HUES48 (cell line): ENCODE data around the gene RNF168.
"Not testable (repeated sequence)": the region's sequence is repeated elsewhere in the genome, so short reads cannot be mapped to it uniquely, and the experiment has no call there.

Experiments used
- H3K27ac ChIP-seq: one replicate; pipeline ENCODE4 v1.7.0; 2013; ENCODE audit warnings: low read depth, low read length, inconsistent platforms
- H3K27me3 ChIP-seq: 2 replicates; pipeline ENCODE4 v1.6.1; 2013; ENCODE audit warnings: mild to moderate bottlenecking, low read length; ENCODE audit not compliant: control insufficient read depth, insufficient read depth
- H3K36me3 ChIP-seq: 2 replicates; pipeline ENCODE4 v1.6.1; 2013; ENCODE audit warnings: low read length; ENCODE audit not compliant: control insufficient read depth, insufficient read depth
- H3K4me1 ChIP-seq: 2 replicates; pipeline ENCODE4 v1.6.1; 2013; ENCODE audit warnings: mild to moderate bottlenecking, low read length; ENCODE audit not compliant: control insufficient read depth, insufficient read depth
- H3K4me3 ChIP-seq: 2 replicates; pipeline ENCODE4 v1.5.1; 2013; ENCODE audit warnings: mild to moderate bottlenecking, low read depth, low read length
- H3K9ac ChIP-seq: 2 replicates; pipeline ENCODE4 v1.6.1; 2013; ENCODE audit warnings: mild to moderate bottlenecking, low read depth, low read length, moderate library complexity
- H3K9me3 ChIP-seq: 2 replicates; pipeline ENCODE4 v1.6.1; 2013; ENCODE audit warnings: low read length; ENCODE audit not compliant: control insufficient read depth, insufficient read depth

Gene RNF168, protein sequence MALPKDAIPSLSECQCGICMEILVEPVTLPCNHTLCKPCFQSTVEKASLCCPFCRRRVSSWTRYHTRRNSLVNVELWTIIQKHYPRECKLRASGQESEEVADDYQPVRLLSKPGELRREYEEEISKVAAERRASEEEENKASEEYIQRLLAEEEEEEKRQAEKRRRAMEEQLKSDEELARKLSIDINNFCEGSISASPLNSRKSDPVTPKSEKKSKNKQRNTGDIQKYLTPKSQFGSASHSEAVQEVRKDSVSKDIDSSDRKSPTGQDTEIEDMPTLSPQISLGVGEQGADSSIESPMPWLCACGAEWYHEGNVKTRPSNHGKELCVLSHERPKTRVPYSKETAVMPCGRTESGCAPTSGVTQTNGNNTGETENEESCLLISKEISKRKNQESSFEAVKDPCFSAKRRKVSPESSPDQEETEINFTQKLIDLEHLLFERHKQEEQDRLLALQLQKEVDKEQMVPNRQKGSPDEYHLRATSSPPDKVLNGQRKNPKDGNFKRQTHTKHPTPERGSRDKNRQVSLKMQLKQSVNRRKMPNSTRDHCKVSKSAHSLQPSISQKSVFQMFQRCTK

GRCh38 chr3:196503196-196504076, at the start of gene RNF168:
Gene RNF168, minus strand, starts transcription at chr3:196503768. Its CDS starts 595 bp downstream, at chr3:196503173.
- H3K9ac ChIP-seq: peak within 1 kb of the TSS; percentile 79
- 0 out of 2 replicates have a peak, but pooled peaks cover 5% of the 10 kb centered on the region for H3K4me1 ChIP-seq
- H3K4me3 ChIP-seq: peak within 1 kb of the TSS; percentile 97
- peak within 1 kb of the TSS; percentile 99 for H3K27ac ChIP-seq
- H3K36me3 ChIP-seq: no peaks in the 10 kb centered on the region
- no peaks in the 10 kb centered on the region for H3K9me3 ChIP-seq
- H3K27me3 ChIP-seq: no peaks in the 10 kb centered on the region

GRCh38 chr3:196552253-196552652, 48.7 kb upstream of the RNF168 start:
- H3K27me3 ChIP-seq: no peaks in the 10 kb centered on the region
- peaks cover 8% of the 10 kb centered on the region for H3K36me3 ChIP-seq
- H3K4me1 ChIP-seq: no peaks in the 10 kb centered on the region
- no peak overlapping the region for H3K4me3 ChIP-seq
- no peak overlapping the region for H3K9ac ChIP-seq
- peaks cover 13% of the 10 kb centered on the region; the same call in 1 of the 2 replicates for H3K9me3 ChIP-seq
- no peak overlapping the region for H3K27ac ChIP-seq

DNA sequence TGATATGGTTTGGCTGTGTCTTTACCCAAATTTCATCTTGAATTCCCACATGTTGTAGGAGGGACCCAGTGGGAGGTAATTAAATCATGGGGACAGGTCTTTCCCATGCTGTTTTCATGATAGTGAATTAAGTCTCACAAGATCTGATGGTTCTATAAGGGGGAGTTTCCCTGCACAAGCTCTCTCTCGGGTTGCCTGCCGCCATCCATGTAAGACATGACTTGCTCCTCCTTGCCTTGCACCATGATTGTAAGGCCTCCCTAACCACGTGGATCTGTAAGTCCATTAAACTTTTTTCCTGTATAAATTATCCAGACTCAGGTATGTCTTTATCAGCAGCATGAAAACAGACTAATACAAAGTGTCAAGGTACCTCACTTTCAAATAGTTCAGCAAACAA, 46.6 kb upstream of the RNF168 start:
- peaks cover 13% of the 10 kb centered on the region; the same call in 1 of the 2 replicates for H3K9me3 ChIP-seq
- H3K36me3 ChIP-seq, H3K9ac ChIP-seq, H3K4me3 ChIP-seq, H3K4me1 ChIP-seq, H3K27ac ChIP-seq, H3K27me3 ChIP-seq: not testable (repeated sequence)

DNA sequence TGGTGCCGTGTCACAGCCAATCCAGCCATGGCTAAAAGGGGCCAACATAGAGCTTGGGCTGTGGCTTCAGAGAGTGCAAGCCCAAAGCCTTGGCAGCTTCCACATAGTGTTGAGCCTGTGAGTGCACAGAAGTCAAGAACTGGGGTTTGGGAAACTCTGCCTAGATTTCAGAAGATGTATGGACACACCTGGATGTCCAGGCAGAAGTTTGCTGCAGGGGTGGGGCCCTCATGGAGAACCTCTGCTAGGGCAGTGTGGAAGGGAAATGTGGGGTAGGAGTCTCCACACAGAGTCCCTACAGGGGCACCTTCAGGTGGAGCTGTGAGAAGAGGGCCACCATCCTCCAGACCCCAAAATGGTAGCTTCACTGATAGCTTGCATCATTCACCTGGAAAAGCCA, 45.7 kb upstream of the RNF168 start:
- not testable (repeated sequence) for H3K27ac ChIP-seq, H3K27me3 ChIP-seq, H3K4me1 ChIP-seq, H3K4me3 ChIP-seq, H3K9ac ChIP-seq, H3K36me3 ChIP-seq
- H3K9me3 ChIP-seq: peaks cover 13% of the 10 kb centered on the region; the same call in 1 of the 2 replicates

DNA sequence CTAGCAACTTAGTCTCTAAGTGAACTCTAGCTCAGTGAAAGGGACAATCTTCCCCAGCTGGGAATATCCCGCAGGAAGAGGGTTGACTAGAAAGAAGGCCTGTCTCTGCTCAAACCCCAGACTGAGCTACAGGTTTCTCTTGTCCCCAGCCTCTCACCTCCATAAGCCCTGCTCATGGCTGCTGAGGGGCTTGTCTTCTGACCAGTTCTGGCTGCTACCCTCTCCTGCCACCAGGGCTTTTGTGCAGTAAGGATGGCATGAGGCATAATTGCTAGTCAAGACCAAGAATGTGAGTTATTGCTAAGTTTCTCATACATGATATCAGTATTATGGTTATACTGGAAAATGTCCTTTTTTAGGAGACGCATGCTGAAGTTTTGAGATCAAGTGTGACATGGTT, 43.5 kb upstream of the RNF168 start:
- Histone ChIP-seq H3K27me3 (no peaks in the 10 kb centered on the region), H3K27ac (no peak overlapping the region), H3K4me3 (no peak overlapping the region), H3K4me1 (no peaks in the 10 kb centered on the region), H3K9me3 (peaks cover 13% of the 10 kb centered on the region), H3K36me3 (no peaks in the 10 kb centered on the region), H3K9ac (no peak overlapping the region)

DNA sequence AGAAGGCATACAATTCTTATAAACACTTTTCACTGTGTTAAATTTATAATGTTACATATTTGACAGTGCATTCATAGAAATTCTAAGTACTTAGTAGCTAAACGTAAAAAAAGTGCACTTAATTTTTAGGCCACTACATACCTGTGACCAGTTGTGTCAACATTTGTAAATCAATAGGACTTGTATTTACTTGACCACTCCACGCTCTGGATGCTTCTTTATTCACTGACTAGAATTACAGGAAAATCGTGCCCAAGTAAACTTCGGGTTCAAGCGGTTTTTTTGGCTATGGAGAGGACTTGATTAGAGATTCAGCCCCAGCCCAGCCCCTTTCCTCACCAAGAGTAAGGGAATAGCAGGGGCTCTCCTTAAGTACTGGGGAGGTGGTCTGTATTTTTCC, 43.0 kb upstream of the RNF168 start:
- H3K9me3 ChIP-seq: peaks cover 13% of the 10 kb centered on the region
- H3K4me1 ChIP-seq: no peaks in the 10 kb centered on the region
- H3K9ac ChIP-seq: no peak overlapping the region
- no peak overlapping the region for H3K4me3 ChIP-seq
- H3K36me3 ChIP-seq: no peaks in the 10 kb centered on the region
- H3K27ac ChIP-seq: no peak overlapping the region
- no peaks in the 10 kb centered on the region for H3K27me3 ChIP-seq

GRCh38 chr3:196544491-196544992, 41.0 kb upstream of the RNF168 start:
- Histone ChIP-seq H3K27me3 (no peaks in the 10 kb centered on the region), H3K27ac (no peak overlapping the region), H3K9me3 (peaks cover 5% of the 10 kb centered on the region), H3K4me1 (no peaks in the 10 kb centered on the region), H3K36me3 (no peaks in the 10 kb centered on the region), H3K9ac (no peak overlapping the region), H3K4me3 (no peak overlapping the region)

DNA sequence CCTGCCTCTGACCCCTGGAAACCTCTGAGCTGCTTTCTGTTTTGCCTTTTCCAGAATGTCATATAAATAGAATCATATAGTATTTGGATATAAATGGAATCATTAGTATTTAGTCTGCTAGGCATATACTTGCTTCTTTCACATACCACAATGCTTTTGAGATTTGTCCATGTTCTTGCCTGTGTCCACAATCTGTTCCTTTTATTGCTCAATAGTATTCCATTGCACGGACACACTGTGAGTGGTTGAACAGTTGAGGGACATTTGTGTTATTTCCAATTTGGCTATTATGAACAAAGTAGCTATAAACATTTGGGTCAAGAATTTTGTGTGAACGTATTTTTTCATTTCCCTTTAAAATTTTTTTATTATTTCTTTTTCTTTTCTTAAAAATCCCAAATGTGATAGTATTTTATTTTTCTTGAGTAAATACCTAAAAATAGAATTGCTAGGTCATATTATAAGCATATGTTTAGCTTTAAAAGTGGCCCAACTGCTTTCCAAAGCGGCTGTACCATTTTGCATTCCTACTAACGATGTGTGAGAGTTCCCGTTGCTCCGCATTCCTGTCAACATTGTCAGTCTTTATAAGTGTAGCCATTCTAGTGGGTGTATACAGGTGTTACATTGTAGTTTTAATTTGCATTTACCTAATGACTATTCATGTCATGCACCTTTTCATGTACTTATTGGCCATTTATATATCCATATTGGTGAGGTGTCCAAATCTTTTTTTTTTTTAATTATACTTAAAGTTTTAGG, 38.3 kb upstream of the RNF168 start:
- Histone ChIP-seq H3K36me3 (no peaks in the 10 kb centered on the region), H3K27me3 (no peaks in the 10 kb centered on the region), H3K4me1 (no peaks in the 10 kb centered on the region), H3K9ac (no peak overlapping the region), H3K27ac (no peak overlapping the region), H3K4me3 (no peak overlapping the region), H3K9me3 (no peaks in the 10 kb centered on the region; the same call in none of the 2 replicates)

GRCh38 chr3:196537319-196537984, 33.9 kb upstream of the RNF168 start:
- Histone ChIP-seq H3K4me1 (peaks cover 7% of the 10 kb centered on the region; the same call in 1 of the 2 replicates), H3K27me3 (no peaks in the 10 kb centered on the region), H3K36me3 (no peaks in the 10 kb centered on the region), H3K4me3 (no peak overlapping the region), H3K9ac (no peak overlapping the region), H3K27ac (no peak overlapping the region), H3K9me3 (no peaks in the 10 kb centered on the region; the same call in 1 of the 2 replicates)

DNA sequence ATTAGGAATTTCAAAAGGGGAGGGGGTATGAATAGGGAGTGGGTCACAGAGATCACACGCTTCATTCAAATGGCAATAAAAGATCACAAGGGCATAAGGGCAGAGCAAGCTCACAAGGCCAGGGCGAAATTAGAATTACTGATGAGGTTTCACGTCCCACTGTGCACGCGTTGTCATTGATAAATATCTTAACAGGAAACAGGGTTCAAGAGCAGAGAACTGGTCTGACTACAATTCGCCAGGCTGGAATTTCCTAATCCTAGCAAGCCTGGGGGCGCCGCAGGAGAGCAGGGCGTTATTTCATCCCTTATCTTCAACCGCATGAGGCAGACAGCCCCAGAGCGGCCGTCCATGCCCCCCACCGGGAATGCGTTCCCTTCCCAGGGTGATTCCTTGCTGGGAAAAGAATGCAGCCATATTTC, 29.7 kb upstream of the RNF168 start:
- peaks cover 7% of the 10 kb centered on the region; the same call in 1 of the 2 replicates for H3K9me3 ChIP-seq
- no peak overlapping the region for H3K4me3 ChIP-seq
- no peak overlapping the region for H3K9ac ChIP-seq
- H3K36me3 ChIP-seq: no peaks in the 10 kb centered on the region
- H3K27me3 ChIP-seq: no peaks in the 10 kb centered on the region
- H3K27ac ChIP-seq: peak overlapping the region; percentile 82
- peaks cover 7% of the 10 kb centered on the region; the same call in 1 of the 2 replicates for H3K4me1 ChIP-seq
